ENCODE data around the gene MOB3B.

GRCh38 chr9:27572918-27573633 lies 43.5 kb upstream of the MOB3B start, which contains the start of gene C9orf72:
- TF ChIP-seq EP300 (IDR thresholded peaks at IDR 0.05) (peak in 1 of 2 donors; percentile 58), CTCF (IDR thresholded peaks at IDR 0.05) (peak in 1 of 5 experiments; percentile 12)
